HG02571 (cell line): Measurements from ENCODE around the gene KHSRP.

Experiments
- ATAC-seq: cut with Tn5 transposase; IDR thresholded peaks from one replicate; pipeline ENCODE4 v1.9.1; 2021; ENCODE audit warnings: mild to moderate bottlenecking, moderate library complexity; ENCODE audit not compliant: unreplicated experiment

The KHSRP gene

DNA sequence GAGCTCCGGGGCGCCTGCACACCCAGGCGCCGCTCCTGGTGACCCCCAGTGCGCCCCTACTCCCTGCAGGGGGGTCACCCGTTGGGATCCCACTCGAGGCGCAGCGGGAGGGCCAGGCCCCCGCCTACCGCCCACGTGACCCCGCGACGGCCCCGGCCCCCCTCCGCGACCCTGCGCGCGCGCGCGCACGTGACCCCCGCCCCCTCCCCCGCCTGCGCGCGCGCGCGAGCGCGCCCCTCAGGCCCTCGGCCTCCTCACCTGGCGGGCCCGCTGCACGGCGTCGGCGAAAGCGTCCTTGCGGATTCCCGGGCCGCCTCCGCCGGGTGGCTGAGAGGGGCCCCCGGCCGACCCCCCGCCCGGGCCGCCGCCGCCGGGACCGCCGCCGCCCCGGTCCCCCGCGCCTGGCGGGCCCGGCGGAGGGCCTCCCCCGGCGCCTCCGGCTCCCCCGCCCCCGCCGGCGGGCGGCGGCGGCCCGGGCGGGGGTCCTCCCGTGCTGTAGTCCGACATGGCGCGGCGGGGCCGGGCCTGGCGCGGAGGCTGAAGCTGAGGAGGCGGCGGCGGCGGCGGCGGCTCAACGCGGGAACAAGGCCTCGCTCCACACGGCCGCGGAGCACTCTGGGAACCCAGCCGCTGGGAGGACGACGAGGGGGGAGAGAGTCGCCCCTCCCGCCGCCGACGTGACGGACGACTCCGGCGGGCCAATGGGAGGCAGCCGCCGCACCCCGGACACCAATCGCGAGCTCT lies at the start of gene KHSRP:
Gene KHSRP, minus strand, starts transcription at position 617 of the 744 bp plus-strand sequence. Its CDS starts 110 bp downstream, at position 507.
- no peak for ATAC-seq

DNA sequence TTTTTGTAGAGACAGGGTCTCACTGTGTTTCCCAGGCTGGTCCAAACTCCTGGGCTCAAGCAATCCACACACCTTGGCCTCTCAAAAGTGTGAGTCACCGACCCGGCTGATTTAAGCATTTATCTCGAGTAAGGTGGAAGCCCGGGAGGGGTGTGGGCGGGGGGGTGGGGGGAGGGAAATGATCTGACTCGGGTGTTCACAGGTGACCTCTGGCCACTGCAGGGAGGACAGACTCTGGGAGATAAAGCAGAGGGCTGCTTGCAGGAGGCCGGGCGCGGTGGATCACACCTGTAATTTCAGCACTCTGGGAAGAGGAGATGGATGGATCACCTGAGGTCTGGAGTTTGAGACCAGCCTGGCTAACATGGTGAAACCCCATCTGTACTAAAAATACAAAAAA lies 49.0 kb upstream of the KHSRP start:
- no peak for ATAC-seq

GRCh38 chr19:6472713-6473112 lies 48.1 kb upstream of the KHSRP start:
- ATAC-seq: no peak

DNA sequence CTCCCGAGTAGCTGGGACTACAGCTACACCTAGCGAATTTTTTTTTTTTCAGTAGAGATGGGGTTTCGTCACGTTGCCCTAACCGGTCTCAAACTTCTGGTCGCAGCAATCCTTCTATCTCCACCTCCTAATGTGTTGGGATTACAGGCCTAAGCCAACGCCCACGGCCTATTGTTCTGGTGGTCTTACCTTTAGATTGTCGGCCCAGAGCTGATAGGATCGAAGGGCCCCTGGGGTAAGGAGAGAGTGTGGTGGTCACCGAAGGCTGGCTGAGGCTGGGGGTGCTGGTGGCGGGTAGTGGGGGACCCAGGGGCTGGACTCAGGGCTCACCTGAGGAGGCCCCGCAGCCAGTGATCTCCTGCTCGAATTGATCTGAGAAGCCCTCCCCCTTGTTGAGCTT lies 46.5 kb upstream of the KHSRP start:
- no peak for ATAC-seq

- ATAC-seq: no peak
These were observed 45.6 kb upstream of the KHSRP start for GRCh38 chr19:6470173-6470572.

- ATAC-seq: no peak
These were observed 42.8 kb upstream of the KHSRP start for GRCh38 chr19:6467384-6467783.

- ATAC-seq: no peak
These were observed 42.1 kb upstream of the KHSRP start for GRCh38 chr19:6466526-6467248.

DNA sequence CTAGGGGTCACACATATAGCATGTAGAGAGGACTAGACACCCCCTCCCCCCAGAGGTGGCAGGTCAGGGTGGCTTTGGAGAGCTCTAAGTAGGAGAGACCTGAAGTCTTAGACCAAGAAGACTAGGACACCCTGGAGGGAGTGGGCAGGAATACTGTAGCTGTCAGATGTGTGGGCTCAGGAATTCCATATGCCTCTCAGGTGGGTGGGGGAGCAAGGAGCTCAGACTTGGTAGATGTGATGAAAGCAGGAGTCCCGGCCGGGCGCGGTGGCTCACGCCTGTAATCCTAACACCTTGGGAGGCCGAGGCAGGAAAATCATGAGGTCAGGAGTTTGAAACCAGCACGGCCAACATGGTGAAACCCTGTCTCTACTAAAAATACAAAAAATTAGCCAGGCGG lies 41.1 kb upstream of the KHSRP start:
- ATAC-seq: no peak

GRCh38 chr19:6465006-6465405 lies 40.4 kb upstream of the KHSRP start:
- ATAC-seq: no peak

GRCh38 chr19:6464070-6464873 lies 39.7 kb upstream of the KHSRP start, which contains the start of gene CRB3:
CRB3 (plus strand) TSS chr19:6464271; CDS start chr19:6464702, 431 bp downstream.
- no peak for ATAC-seq

GRCh38 chr19:6460099-6460884 lies 35.7 kb upstream of the KHSRP start:
- ATAC-seq: peak; percentile 74

DNA sequence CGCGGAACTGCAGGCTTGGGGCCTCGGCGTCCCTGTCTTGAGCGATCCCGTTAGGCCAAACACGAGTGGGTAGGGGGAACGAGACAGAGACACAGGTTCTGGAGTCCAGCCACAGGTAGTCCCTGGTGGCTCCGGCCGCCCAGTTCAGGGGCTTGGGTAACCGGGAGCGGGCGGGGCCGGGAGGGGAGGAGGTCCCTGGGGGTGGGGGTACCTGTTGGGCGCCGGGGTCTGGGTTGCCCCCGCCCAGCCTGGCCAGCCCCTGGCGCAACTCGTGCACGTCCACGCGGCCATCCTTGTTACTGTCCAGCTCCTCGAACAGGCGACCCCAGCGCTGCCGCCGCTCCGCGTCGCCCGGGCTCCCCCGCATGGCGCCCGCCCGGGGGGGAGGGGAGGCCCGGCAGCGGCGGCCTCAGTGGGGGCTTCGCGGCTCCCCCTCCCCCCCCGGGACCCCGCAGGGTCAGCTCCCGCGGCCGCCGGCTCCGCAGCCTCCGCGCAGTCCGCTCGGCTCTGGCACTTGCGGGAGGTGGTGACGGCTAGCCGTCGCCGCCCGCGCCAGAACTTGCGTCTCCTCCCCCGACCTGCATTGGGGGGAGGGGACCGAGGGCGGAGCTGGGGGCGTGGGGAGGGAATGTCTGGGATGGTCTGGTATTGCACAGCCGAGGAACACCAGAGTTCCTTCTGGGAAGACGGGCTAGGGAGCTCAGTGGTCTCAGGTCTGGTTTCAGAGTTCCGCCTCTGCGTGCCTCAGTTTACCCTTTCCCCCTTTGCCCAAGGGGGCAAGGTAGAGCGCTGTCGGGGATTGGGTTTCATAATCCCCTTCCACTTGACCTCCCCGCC lies 34.9 kb upstream of the KHSRP start, which contains the start of gene SLC25A23:
Gene SLC25A23, minus strand, starts transcription at position 531 of the 837 bp plus-strand sequence. Its CDS starts 164 bp downstream, at position 367.
- peak; percentile 30 for ATAC-seq

GRCh38 chr19:6458695-6459261 lies 34.2 kb upstream of the KHSRP start:
- no peak for ATAC-seq

- ATAC-seq: no peak
These were observed 33.5 kb upstream of the KHSRP start for GRCh38 chr19:6457958-6458694.

- ATAC-seq: no peak
These were observed 31.3 kb upstream of the KHSRP start for GRCh38 chr19:6455924-6456323.

DNA sequence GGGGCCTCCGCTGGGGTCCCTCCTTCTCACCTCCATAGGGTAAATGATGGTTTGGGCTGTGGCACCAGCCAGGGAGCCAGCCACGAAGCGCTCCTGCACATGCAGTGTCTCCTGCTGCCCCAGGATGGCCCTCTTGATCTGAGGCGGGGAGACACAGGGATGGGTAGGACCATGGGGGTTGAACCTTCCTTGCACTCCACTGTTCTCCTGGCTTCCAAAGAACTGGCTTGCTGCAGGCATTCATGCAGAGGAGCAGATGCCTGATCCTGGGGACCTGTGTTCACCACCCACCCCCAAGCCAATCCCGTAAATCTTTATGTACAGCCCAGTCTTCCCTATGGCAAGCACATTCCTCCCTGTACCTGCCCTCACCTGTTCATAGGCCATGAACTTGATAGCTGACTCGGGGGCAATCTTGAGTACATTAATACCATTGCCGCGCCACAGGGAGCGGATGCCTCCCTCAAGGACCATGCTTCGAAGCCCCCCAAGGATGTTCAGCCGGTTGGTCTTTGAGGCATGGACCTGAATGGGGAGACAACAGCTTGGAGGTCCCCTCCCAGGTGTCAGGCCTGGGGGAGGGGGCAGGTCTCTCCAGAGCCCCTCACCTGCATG lies 29.4 kb upstream of the KHSRP start:
- ATAC-seq: no peak

- no peak for ATAC-seq
These were observed 28.3 kb upstream of the KHSRP start for GRCh38 chr19:6452899-6453298.

- no peak for ATAC-seq
These were observed 27.6 kb upstream of the KHSRP start for GRCh38 chr19:6452223-6452614.
